ENCODE data around the gene MTIF3. TPM values are rescaled to one million over a fixed set of nuclear protein-coding genes. Genes with fewer than 3 reads are reported as not detected.

Gene MTIF3
- total RNA-seq, 1 experiment from 2014 or later: 31.6 TPM

DNA sequence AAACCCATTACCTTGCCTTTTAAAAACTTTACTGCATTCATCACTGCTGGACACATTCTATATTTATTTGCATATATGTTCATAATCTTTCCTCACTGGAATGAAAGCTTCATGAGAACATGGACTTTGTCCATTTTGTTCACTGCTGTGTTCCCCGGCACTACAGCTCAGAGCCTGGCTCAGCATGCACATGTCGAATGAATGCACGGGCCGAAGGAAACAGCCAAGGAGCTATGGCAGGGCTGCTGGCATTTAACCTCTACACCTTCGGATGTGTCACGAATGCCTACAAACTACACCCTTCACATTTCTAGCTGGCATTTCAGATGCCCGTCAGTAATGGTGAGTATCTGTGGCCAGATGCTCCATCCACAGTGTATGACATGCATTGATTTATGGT, 7.6 kb downstream of the MTIF3 start:
- Histone ChIP-seq H3K14ac (ENCODE audit: insufficient read depth, low read length) (no peak overlapping the region), H3K9ac (ENCODE audit: extremely low read depth, insufficient read length, low read length) (no peak overlapping the region), H3K23me2 (ENCODE audit: insufficient read length, low read depth, low read length, poor library complexity, severe bottlenecking) (no peaks in the 10 kb centered on the region), H3K79me2 (ENCODE audit: insufficient read depth, low read length) (0 out of 2 replicates have a peak, but pooled peaks cover 3% of the 10 kb centered on the region), H2BK15ac (ENCODE audit: low read depth, low read length) (no peak overlapping the region), H3K9me3 (ENCODE audit: control insufficient read depth, low read depth, low read length) (no peaks in the 10 kb centered on the region), H3K4me1 (ENCODE audit: insufficient read depth, low read length) (no peaks in the 10 kb centered on the region; the same call in 1 of the 2 replicates), H3K56ac (ENCODE audit: insufficient read length, low read depth, low read length) (no peak overlapping the region), H3K18ac (ENCODE audit: insufficient read length, low read depth, low read length) (no peak overlapping the region), H3K79me1 (ENCODE audit: insufficient read depth, low read depth, low read length, poor library complexity, severe bottlenecking) (peaks cover 3% of the 10 kb centered on the region), H3K4ac (ENCODE audit: low read depth, low read length) (no peak overlapping the region), H3K27me3 (ENCODE audit: insufficient read depth, low read length) (no peaks in the 10 kb centered on the region), H3T11ph (ENCODE audit: low read length) (no peak overlapping the region), H2AFZ (ENCODE audit: low read length) (no peak overlapping the region), H4K5ac (ENCODE audit: insufficient read length, low read depth, low read length) (no peak overlapping the region), H3K4me2 (ENCODE audit: insufficient read depth, insufficient read length, low read length) (no peak overlapping the region), H2BK120ac (ENCODE audit: low read depth, low read length, poor library complexity, severe bottlenecking) (no peak overlapping the region), H4K91ac (ENCODE audit: insufficient read length, low read depth, low read length) (no peak overlapping the region), H3K23ac (ENCODE audit: insufficient read length, low read depth, low read length) (no peak overlapping the region), H2BK20ac (ENCODE audit: low read depth, low read length, poor library complexity, severe bottlenecking) (no peak overlapping the region), H2AK5ac (ENCODE audit: insufficient read length, low read length) (no peak overlapping the region), H2BK5ac (ENCODE audit: insufficient read length, low read length) (no peak overlapping the region), H4K8ac (replicated peaks; ENCODE audit: insufficient read length, low read depth, low read length) (no peak overlapping the region), H4K20me1 (ENCODE audit: control insufficient read depth, insufficient read depth, insufficient read length) (no peaks in the 10 kb centered on the region), H2BK12ac (ENCODE audit: insufficient read length, low read depth, low read length) (no peak overlapping the region), H3K27ac (ENCODE audit: insufficient read length, low read depth, low read length) (no peak overlapping the region)
- WGBS (ENCODE audit: extremely low coverage, insufficient read length, low lambda C conversion rate): no CpG with 5 or more reads among the region's 7 CpGs
- H3K4me3 Mint-ChIP-seq: no peak overlapping the region
- no peaks in the 10 kb centered on the region for H3K27me3 Mint-ChIP-seq (ENCODE audit: low read depth)
- DNase-seq: no peak
- TF ChIP-seq, protein P1, sequence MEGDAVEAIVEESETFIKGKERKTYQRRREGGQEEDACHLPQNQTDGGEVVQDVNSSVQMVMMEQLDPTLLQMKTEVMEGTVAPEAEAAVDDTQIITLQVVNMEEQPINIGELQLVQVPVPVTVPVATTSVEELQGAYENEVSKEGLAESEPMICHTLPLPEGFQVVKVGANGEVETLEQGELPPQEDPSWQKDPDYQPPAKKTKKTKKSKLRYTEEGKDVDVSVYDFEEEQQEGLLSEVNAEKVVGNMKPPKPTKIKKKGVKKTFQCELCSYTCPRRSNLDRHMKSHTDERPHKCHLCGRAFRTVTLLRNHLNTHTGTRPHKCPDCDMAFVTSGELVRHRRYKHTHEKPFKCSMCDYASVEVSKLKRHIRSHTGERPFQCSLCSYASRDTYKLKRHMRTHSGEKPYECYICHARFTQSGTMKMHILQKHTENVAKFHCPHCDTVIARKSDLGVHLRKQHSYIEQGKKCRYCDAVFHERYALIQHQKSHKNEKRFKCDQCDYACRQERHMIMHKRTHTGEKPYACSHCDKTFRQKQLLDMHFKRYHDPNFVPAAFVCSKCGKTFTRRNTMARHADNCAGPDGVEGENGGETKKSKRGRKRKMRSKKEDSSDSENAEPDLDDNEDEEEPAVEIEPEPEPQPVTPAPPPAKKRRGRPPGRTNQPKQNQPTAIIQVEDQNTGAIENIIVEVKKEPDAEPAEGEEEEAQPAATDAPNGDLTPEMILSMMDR (conservative IDR thresholded peaks at IDR 0.05): no peak
- peaks cover 0 to 9% (median 4%) of the 10 kb centered on the region in 3 experiments; a peak in 1 of 7 replicates for H3K36me3 Mint-ChIP-seq (ENCODE audit: insufficient read depth in 1 of 3, low read depth in 3 of 3)
- H3K4me1 Mint-ChIP-seq: 0 out of 4 replicates have a peak, but pooled peaks cover 0 to 4% of the 10 kb centered on the region in 2 experiments
- no peak overlapping the region; a peak in 1 of 7 replicates for H3K27ac Mint-ChIP-seq
- H3K9me3 Mint-ChIP-seq: no peaks in the 10 kb centered on the region

Measured in H9 (cell line).